GM21723 (cell line): ENCODE measurements around the gene RNF183.
"Not testable (repeated sequence)": the region's sequence is repeated elsewhere in the genome, so short reads cannot be mapped to it uniquely, and the experiment has no call there.

ENCODE experiments used
- ATAC-seq: cut with Tn5 transposase; IDR thresholded peaks from one replicate; pipeline ENCODE4 v1.9.1; 2021; ENCODE audit warnings: mild to moderate bottlenecking, moderate library complexity; ENCODE audit not compliant: unreplicated experiment

Gene RNF183

GRCh38 chr9:113275157-113276131 lies 27.7 kb downstream of the RNF183 start, which contains the start of the genes CDC26 and PRPF4:
Gene CDC26 (minus strand): TSS chr9:113275572. CDS start chr9:113272507, 3,065 bp downstream.
Gene PRPF4 (plus strand): TSS chr9:113275658. CDS start chr9:113275744, 86 bp downstream.
- ATAC-seq, result peak; percentile 99

- ATAC-seq, result peak; percentile 3
Measured at GRCh38 chr9:113274474-113275156, 28.6 kb downstream of the RNF183 start.

GRCh38 chr9:113269871-113270270 lies 33.3 kb downstream of the RNF183 start:
- no peak for ATAC-seq

GRCh38 chr9:113269355-113269754 lies 33.8 kb downstream of the RNF183 start:
- ATAC-seq, result no peak

- no peak for ATAC-seq
Measured at GRCh38 chr9:113267911-113268566, 35.1 kb downstream of the RNF183 start.

GRCh38 chr9:113266174-113266573 lies 37.0 kb downstream of the RNF183 start:
- no peak for ATAC-seq

- no peak for ATAC-seq
Measured at GRCh38 chr9:113261917-113262671, 41.1 kb downstream of the RNF183 start.

- no peak for ATAC-seq
Measured at GRCh38 chr9:113258282-113258681, 44.9 kb downstream of the RNF183 start.

- ATAC-seq, result no peak
Measured at GRCh38 chr9:113257863-113258262, 45.3 kb downstream of the RNF183 start.

- ATAC-seq, result no peak
Measured at GRCh38 chr9:113255438-113255837, 47.7 kb downstream of the RNF183 start.

- no peak for ATAC-seq
Measured at GRCh38 chr9:113254991-113255390, 48.2 kb downstream of the RNF183 start.

- no peak for ATAC-seq
Measured at GRCh38 chr9:113250807-113251206, 52.4 kb downstream of the RNF183 start.

- not testable (repeated sequence) for ATAC-seq
Measured at GRCh38 chr9:113249661-113250060, 53.5 kb downstream of the RNF183 start.

GRCh38 chr9:113247640-113248039 lies 55.5 kb downstream of the RNF183 start:
- ATAC-seq, result no peak
